SKM-1 (cell line): ENCODE results near the gene SPRN.
"Not testable (repeated sequence)": the region's sequence is repeated elsewhere in the genome, so short reads cannot be mapped to it uniquely, and the experiment has no call there.

Experiments
- DNase-seq: peaks from one replicate; lab custom pipeline; 2025; ENCODE audit not compliant: unreplicated experiment; lab: John Stamatoyannopoulos, UW

Gene SPRN

DNA sequence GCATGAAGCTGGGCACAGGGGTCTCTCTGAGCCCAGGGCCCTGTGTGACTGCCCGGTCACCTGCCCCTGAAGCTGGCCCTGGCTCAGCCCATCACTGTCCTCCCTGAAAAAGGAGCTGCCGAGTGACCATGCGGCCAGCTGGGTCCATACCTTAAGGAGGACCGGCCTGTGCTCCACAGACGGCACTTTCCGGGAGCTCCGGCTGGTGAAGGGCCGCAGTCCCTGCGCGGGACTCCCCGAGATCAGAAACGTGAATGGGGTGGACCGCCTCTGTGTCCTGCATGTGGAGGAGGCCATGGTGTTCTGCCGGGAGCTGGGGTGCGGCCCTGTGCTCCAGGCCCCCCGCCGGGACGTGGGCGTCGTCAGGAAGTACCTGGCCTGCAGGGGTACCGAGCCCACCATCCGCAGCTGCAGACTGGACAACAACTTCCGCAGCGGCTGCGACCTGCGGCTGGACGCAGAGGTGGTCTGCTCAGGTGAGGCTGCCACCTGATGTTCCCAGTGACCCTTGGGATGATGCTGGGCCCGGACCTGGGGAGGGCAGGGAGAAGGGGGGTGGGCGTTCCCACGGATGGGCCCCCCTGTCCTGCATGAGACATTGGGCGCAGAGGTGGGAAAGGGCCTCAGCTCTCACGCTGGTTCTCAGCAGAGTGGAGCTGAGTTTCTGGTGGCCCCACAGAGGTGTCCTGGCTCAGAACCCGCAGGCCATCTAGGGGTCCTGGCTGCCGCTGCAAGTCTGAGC is 32.8 kb upstream of the SPRN start:
- DNase-seq = no peak

DNA sequence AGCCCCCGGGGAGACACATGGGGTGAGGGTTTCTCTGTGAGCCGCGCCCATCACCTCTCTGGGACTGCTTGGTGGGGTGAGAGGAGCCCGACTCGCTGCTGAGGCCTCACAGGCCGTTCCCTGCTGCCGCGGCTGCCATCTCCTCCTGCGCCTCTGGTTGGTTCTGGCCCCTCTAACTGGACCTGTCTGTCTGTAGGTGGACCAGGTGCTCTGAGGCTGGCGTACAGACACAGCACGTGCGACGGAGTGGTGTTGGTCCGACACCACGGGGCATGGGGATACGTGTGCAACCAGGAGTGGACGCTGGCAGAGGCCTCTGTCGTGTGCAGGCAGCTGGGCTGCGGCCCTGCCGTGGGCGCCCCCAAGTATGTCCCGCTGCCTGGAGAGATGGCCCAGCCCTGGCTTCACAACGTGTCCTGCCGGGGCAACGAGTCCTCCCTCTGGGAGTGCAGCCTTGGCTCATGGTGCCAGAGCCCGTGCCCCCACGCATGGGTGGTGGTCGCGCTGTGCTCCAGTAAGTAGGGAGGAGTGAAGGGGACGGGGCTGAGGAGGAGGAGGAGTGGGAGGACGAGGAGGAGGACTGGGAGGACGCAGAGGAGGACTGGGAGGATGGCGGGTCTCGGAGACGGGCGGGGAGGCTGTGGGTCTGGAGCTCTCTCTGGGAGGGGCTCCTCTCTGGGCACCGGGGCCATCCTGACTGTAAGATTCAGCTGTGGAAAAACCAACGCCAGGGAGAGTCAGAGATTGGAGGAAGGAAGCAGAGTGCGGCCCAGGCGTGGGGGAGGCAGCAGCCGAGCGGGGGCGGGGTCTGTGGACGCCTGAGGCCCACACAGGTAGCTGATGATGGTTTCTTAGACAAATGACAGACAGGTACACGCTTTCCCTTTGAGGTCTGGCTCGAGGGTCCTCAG is 31.9 kb upstream of the SPRN start:
- DNase-seq = no peak

DNA sequence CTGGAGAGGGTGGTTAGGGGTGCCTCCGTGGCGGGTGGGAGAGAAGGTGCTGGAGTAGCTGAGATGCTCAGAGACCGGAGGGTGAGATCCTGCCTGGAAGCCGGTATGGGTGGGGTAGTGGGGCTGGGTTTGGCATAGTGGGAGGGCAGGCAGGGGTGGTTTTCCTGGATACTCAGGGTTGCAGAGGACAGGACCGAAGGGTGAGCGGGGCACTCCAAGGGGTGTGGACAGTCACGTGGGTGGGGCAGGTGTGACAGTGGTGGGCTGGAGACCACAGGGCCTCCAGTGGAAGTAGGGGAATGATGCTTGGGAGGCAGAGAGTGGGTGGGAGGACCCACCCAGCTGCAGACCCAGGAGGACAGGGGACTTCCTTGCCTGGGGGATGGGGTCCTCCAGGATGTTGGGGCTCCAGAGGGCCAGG is 31.2 kb upstream of the SPRN start:
- no peak for DNase-seq

DNA sequence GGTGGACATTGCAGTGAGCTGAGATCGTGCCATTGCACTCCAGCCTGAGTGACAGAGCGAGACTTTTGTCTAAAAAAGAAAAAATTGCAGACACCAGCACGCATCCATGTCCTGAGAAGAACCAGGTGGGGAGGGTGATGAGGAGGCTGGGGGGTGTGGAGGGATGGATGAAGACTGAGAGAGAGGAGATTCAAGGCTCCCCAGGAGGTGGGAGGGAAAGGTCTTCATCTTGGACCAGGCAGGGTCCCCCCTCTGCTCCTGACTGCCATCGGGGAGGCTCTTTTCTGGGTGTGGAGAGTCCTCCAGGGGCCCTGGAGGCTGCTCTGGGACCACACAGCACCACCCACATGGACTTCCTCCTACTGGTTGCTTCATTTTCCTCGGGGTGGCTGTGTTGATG is 30.8 kb upstream of the SPRN start:
- DNase-seq = no peak

DNA sequence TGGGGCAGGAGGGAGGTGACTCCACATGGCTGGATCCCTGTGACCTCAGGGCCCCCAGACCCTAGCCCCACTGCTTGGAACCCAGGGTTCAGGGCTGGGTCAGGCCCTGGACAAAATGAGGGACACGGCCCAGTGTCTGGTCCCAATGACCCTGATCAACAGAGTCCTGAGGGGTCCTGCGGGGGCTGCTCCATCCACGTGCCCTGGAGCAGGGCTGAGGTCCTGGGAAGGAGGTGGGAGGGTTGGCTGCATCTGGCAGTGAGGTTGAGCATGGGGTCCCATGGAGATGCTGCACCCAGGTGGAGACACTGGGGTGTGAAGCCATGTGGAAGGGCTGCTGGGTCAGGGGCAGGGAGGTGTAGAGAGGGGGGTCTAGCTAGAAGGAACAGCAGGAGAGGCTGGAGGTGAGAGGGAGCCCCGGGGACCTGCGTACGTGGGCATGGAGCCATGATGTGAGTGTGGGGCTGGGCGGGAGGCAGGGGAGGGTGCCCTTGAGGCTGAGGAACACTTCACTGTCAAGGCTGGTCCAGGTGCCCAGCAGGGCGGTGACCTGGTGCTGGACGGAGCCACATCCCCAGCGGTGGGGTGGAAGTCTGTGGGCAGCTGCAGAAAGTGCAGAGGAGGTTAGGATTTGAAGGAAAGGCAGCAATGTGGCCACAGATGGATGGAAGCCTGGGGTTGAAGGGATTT is 29.9 kb upstream of the SPRN start:
- no peak for DNase-seq

DNA sequence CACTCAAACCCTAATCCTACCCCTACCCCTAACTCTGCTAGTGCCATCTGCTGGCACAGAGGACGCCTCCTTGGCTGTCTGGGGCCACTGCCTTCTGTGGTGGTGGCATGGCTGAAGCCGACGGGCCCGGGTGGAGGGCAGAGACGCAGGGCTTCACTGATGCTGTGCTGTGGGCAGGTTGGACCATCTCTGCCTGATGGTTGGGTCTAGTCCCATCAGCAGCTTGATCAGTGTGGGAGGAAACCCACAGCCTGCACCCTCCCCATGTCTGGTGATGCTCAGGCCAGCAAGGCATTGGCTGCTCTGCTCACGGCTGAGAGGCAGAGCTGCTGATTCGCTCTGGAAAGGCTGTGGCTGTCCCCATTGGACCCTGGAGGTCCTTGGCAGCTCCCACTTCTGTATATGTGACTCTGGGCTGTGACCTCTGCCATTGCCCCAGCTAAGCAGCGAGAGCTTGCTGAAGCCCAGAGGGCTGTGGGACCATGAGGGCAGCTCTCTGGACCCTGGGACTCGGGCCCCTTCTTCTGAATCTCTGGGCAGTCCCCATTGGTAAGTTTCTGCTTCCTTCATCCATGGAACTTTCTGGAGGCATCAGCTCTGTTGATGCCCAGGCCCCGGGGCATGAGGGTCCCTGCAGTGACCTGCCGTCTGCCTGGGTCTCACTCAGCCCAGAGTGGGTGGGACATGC is 29.2 kb upstream of the SPRN start, which contains the start of gene SCART1:
SCART1 (plus strand) TSS at position 430 of the 688 bp plus-strand sequence; CDS start at position 483, 53 bp downstream.
- DNase-seq = no peak

DNA sequence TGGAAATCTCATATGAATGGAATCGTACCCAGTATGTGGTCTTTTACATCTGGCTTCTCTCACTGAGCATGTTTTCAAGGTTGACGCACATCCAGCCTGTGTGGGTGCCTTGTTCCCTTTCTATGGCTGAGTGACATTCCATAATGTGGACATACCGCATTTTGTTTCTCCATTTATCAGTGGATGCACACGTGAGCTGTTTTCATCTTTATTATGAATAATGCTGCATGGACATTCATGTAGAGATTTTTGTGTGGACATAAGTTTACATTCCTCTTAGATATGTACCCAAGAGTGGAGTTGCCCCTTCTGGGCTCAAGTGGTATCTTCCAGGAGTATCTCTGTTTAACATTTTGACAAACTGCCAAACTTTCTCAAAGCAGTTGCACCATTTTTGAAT is 28.0 kb upstream of the SPRN start:
- no peak for DNase-seq

DNA sequence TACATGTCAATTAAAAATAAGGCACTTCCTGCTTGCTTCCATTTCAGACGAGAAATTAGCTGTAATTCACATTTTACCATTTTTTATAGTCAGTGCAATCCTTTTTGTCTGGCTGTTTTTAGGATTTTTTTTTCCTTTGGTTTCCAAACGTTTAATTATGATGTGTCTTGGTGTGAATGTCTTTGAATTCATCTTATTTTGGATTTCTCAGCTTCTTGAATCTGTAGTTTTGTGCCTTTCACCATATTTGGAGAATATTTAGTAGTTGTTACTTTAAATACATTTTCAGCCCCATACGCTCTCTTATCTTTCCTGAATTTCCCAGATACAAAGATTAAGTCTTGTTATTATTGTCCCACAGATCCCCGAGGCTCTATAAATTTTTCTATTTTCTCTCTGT is 26.9 kb upstream of the SPRN start:
- no peak for DNase-seq

DNA sequence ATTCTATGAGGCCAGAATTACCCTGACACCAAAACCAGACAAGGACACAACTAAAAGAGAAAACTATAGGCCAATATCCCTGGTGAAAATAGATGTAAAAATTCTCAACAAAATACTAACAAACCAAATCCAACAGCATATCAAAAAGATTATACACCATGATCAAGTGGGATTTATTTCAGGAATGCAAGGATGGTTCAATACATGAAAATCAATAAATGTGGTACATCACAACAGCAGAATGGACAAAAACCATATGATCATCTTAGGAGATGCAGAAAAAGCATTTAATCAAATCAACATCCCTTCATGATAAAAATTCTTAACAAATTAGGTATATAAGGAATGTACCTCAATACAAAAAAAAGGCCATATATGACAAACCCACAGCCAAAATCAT is 23.7 kb upstream of the SPRN start:
- no peak for DNase-seq

DNA sequence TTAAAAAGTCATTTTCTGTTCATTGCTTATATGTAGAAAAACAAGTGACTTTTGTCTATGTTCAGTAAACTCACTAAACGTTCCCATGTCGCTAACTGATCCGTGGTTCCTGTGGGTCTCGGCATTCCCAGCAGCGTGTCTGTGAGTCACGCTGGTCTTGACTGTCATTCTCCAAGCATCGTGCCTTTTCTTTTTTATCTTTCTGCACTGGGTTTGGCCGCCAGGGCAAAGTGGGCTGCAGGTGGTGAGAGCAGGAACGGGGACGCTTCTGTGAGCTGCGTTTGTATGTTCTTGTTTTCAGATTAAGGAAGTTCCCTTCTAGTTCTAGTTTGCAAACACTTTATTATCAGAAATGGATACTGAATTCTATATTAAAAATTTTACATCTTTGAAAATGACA is 22.6 kb upstream of the SPRN start:
- no peak for DNase-seq

DNA sequence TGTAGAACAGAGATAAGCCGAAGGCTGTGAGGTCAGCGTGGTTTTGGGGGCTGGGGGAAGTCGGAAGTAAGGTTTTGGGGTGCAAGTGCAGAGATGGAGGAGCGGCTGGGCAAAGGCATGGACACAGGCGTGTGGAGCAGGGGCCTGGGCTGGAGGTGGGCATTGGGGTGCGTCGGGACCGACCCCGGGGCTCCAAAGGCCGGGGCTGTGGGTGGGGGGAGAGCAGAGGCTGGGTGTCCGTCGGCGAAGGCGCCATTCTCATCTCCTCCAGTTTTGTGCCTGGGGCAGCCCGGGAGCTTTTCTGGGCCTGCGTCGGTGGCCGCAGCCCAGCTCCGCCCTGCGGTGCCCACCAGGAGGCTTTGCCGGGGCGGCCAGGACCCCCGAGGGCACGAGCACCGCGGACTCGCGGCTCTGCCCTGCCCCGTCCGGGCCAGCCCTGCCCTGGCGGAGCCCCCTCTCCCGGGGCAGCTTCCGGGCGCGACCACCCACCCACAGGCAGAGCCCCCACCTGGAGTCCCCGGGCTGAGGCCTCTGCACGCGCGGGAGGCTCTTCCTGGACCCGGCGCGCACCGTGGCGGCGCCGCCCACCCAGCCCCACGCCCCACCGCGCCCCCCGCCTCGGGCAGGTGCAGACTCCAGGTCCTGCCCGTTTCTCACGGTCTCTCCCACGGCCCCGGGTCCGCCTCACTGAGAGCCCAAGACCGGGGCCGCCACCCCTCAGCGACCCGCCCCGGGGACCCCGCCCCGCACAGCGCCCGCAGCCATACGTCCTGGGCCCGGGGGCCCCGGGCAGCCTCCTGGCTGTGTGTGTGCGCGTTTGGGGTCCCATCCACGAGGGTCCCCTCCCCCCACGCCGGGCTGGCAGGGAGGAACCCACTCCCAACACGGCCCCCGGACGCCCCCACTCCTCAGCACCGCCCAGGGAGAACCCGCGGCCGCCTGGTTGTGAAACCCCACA is 21.6 kb upstream of the SPRN start:
- DNase-seq = no peak

DNA sequence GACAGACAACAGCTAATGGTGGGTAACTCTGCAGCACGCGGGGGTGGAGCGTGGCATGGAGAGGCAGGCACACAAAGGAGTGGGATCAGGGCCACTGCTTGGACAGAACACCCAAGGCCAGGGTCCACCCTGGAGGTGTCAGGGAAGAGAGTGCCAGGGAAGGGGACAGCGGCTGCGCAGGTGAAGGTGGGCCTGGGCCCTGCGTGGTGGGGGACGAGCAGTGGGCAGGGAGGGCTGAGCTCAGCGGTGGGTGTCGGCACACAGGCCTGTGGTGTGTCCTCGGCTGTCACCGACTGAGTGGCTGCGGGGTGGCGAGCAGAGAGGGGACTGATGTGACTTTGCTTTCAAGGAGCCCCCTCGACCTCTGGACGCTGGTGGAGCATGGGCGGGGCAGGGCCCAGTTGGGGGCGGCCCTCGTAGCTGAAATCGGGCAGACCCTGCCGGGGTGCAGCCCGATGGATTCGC is 20.9 kb upstream of the SPRN start:
- no peak for DNase-seq

DNA sequence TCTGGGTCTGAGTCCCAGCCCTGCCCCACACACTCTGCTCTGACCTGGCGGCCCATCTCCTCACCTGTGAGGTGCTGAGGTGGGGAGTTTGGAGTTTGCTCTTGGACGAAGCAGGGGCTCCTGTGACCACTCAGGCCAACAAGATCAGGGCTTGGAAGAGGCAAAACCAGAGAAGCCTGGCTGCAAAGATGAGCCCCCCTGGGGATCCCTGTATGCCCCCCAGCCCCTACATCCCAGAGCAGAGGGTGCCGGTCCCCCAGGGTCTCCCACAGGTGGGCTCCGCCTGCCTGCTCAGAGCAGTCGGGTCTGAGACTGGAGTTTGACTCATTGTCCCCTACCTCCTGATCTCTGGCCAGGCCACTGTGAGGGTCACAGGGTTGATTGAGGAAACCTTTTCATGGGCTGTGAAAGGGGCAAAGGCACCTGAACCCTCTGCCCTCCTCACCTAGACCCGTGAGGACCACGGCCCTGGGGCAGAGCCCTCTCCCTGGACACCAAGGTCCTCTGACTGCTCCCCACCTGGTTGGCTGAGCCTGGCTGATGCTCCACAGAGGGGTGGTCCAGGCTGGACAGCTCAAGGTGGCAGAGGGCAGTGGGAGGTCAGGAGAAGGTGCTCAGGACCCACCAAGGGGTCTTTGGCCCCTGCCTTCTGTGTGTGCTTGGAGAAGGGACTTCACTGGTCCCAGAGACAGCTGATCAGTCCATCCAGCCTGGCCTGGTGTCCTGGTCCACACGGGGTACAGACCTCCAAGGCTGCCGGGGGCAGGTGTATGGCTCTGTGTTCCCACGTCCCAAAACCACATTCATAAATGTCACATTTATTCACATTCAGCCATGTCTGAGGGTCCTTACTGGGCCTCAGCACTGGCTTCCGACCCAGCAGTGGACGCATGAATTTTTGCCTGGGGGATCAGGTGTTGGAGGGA is 20.2 kb upstream of the SPRN start:
- DNase-seq = no peak

DNA sequence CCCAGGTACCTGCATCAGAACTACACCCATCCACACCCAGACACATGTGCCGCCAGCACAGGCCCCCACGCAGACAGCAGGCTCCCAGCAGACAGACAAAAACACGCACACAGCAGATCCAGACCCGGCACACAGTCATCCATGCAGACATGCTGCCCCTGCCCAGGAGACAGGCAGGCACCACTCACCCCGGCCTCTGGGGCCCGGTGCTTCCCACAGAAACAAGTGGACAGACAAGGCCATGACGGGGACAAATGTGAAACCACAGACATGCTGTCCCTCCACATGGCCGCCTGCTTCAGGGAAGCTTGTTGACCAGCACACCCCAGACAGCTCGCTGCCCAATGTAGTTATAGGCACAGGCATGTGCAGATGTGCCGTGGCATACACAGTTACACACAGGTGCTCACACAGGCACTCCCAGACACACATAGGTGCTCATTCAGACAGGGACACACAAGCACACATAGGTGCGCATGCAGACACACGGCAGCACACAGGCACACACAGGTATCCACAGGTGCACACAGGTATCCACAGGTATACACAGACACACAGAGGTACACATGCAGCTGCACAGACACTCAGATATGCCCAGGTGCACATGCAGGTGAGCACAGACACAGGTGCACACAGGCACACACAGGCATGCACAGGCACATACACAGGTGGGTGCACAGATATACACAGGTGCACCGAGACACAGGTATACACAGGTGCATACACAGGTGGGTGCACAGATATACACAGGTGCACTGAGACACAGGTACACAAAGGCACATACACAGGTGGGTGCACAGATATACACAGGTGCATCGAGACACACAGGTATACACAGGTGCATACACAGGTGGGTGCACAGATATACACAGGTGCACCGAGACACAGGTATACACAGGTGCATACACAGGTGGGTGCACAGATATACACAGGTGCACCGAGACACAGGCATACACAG is 18.8 kb upstream of the SPRN start:
- DNase-seq = no peak

DNA sequence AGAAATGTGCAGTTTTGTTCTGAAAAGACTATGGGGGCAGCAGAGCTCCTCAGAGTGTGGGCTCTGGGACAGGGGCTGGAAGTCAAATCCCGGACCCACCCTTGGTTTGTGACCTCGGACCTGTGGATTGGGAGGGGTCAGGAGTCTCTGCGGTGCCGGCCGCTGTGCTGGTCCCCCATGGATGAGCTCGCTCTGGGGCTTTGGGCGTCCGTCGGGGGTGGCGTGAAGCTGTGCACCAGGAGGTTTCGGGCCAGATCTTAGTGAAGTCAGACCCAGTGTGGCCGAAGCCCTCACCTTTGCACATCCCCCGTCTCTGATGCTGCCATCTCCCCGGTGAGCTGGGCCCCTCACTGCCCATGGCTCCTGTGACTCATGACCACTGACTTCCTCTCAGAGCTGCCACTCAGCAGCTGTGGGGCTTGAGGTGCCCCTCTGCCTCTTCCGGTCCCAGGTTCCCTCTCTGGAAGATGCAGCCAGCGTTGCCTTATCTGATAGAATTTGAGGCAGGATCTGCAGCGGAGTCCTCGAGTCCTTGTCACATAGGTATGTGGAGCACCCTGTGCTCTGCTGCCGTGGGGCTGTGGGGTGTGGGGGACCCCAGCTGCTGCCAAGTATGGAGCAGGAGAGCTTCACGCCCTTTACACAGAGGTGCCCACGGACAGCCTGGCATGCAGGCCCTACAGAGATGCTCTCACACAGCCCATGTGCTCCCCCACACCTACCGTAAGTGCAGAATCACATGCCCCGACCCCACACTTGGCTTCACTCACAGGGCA is 18.0 kb upstream of the SPRN start:
- peak; percentile 20 for DNase-seq

DNA sequence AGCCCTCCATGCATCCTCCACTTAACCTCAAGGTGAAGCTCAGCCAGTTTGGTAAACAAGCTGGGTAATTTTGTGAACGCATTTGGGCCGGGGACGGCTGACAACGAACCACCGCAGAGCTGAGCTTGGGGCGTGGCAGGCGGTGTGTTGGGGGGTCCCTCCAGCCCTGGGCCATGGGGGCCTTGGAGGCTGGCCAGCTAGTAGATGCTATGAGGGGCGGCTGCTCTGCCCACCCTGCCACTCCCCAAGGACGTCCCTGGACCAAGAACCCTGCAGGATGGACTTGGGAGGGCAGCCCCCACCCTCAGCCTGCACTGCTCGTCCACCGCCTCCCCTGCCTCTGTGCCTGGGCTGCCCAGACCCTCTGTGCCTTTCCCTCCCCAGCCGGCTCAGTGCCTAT is 17.4 kb upstream of the SPRN start:
- DNase-seq = no peak

DNA sequence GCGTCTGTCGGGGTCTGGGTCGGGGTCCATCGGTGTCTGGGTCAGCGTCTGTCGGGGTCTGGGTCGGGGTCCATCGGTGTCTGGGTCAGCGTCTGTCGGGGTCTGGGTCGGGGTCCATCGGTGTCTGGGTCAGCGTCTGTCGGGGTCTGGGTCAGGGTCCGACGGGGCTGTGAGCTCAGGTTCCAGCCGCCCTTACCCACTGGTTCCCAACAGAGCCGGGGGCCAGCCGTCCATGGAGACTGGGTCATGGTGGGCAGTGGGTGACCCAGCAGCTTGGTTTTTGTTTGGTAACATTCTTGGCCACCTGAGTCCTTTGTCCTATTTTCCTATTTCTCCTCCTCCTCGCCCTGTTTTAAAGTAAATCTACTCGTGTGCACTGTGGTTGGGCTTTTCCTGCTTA is 16.9 kb upstream of the SPRN start:
- not testable (repeated sequence) for DNase-seq
